Smooth muscle cell of trachea (primary cell): ENCODE results near the gene XIRP1. TPM values are rescaled to one million over a fixed set of nuclear protein-coding genes. Genes with fewer than 3 reads are reported as not detected.

ENCODE experiments used
- total RNA-seq: library from RNA; depleted of rRNA; stranded (reverse); fragments of >200 nt; gene quantifications from 2 replicates; pipeline ENCODE4 v1.2.1, GENCODE V29; 2014

XIRP1 gene, protein sequence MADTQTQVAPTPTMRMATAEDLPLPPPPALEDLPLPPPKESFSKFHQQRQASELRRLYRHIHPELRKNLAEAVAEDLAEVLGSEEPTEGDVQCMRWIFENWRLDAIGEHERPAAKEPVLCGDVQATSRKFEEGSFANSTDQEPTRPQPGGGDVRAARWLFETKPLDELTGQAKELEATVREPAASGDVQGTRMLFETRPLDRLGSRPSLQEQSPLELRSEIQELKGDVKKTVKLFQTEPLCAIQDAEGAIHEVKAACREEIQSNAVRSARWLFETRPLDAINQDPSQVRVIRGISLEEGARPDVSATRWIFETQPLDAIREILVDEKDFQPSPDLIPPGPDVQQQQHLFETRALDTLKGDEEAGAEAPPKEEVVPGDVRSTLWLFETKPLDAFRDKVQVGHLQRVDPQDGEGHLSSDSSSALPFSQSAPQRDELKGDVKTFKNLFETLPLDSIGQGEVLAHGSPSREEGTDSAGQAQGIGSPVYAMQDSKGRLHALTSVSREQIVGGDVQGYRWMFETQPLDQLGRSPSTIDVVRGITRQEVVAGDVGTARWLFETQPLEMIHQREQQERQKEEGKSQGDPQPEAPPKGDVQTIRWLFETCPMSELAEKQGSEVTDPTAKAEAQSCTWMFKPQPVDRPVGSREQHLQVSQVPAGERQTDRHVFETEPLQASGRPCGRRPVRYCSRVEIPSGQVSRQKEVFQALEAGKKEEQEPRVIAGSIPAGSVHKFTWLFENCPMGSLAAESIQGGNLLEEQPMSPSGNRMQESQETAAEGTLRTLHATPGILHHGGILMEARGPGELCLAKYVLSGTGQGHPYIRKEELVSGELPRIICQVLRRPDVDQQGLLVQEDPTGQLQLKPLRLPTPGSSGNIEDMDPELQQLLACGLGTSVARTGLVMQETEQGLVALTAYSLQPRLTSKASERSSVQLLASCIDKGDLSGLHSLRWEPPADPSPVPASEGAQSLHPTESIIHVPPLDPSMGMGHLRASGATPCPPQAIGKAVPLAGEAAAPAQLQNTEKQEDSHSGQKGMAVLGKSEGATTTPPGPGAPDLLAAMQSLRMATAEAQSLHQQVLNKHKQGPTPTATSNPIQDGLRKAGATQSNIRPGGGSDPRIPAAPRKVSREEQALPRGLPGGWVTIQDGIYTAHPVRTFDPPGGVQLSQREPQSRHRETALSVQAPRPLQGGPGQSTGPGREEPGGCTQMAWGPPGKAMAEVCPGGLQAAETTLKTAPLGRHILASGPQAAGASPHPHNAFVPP (N-terminal part only)
- total RNA-seq = under 0.01 TPM in 1 of 2 replicates, not detected in the other

GRCh38 chr3:39192490-39193092 lies at the start of gene XIRP1:
XIRP1 (minus strand) TSS chr3:39192595; CDS start chr3:39189445, 3,150 bp downstream.

Other genes with a start within 250 kb of the XIRP1 start
- gene SCN11A, start 140.7 kb downstream of the XIRP1 start, total RNA-seq = under 0.01 and 0.17 TPM in 2 replicates
- gene WDR48, start 140.6 kb downstream of the XIRP1 start, total RNA-seq = 34.7 and 44.5 TPM in 2 replicates
- 41.2 and 42.3 TPM in 2 replicates for gene GORASP1, start 85.0 kb downstream of the XIRP1 start, total RNA-seq
- 3.5 and 6.1 TPM in 2 replicates for gene TTC21A, start 84.9 kb downstream of the XIRP1 start, total RNA-seq
- 2.5 and 9.1 TPM in 2 replicates for gene CSRNP1, start 39.0 kb downstream of the XIRP1 start, total RNA-seq
- gene CX3CR1, start 87.4 kb upstream of the XIRP1 start, total RNA-seq = not detected in 2 replicates
- gene CCR8, start 137.1 kb upstream of the XIRP1 start, total RNA-seq = not detected in 2 replicates
- gene SLC25A38, start 190.8 kb upstream of the XIRP1 start, total RNA-seq = 15.6 and 24.3 TPM in 2 replicates
- 1,241 and 1,538 TPM in 2 replicates for gene RPSA, start 214.1 kb upstream of the XIRP1 start, total RNA-seq